Mesenchymal stem cell (in vitro differentiated cells and primary cell): ENCODE data around the gene CKB.
"Not testable (repeated sequence)": the region's sequence is repeated elsewhere in the genome, so short reads cannot be mapped to it uniquely, and the experiment has no call there.

Experiments
- DNase-seq: peaks from one replicate; pipeline ENCODE4 v3.0.0-alpha.2; 2013
- H2AFZ ChIP-seq: one replicate; pipeline ENCODE4 v1.6.1; 2013; ENCODE audit warnings: low read depth, mild to moderate bottlenecking, control low read depth, inconsistent platforms, low read length, moderate library complexity
- H2AK5ac ChIP-seq: 2 replicates; pipeline ENCODE4 v1.6.1; 2013; ENCODE audit warnings: low read length, moderate library complexity, mild to moderate bottlenecking, inconsistent platforms; ENCODE audit not compliant: severe bottlenecking
- H2BK120ac ChIP-seq: one replicate; pipeline ENCODE4 v1.6.1; 2013; ENCODE audit warnings: low read depth, mild to moderate bottlenecking, inconsistent platforms, low read length, moderate library complexity
- H2BK12ac ChIP-seq, 2 experiments: one replicate each; pipeline ENCODE4 v1.6.1; 2013; ENCODE audit warnings: inconsistent platforms in 2 of 2, low read length in 2 of 2, mild to moderate bottlenecking in 2 of 2, moderate library complexity in 2 of 2, control low read depth in 1 of 2
- H2BK15ac ChIP-seq: one replicate; pipeline ENCODE4 v1.6.1; 2013; ENCODE audit warnings: mild to moderate bottlenecking, low read depth, inconsistent platforms; ENCODE audit not compliant: poor library complexity, severe bottlenecking
- H2BK5ac ChIP-seq: 2 replicates; pipeline ENCODE4 v1.6.1; 2013; ENCODE audit warnings: low read depth, mild to moderate bottlenecking, low read length, control low read depth, inconsistent platforms; ENCODE audit not compliant: poor library complexity, severe bottlenecking
- H3K14ac ChIP-seq, 2 experiments: one replicate each; pipeline ENCODE4 v1.6.1; 2013; ENCODE audit warnings: inconsistent platforms in 2 of 2, low read length in 2 of 2, control low read depth in 1 of 2, mild to moderate bottlenecking in 1 of 2, moderate library complexity in 1 of 2
- H3K18ac ChIP-seq, 2 experiments: one replicate each; pipeline ENCODE4 v1.6.1; 2013; ENCODE audit warnings: inconsistent platforms in 2 of 2, low read length in 2 of 2, control low read depth in 1 of 2, low read depth in 1 of 2, mild to moderate bottlenecking in 1 of 2
- H3K23ac ChIP-seq, 2 experiments: one replicate each; pipeline ENCODE4 v1.6.1; 2013; ENCODE audit warnings: inconsistent platforms in 2 of 2, low read length in 2 of 2, mild to moderate bottlenecking in 2 of 2, moderate library complexity in 2 of 2, control low read depth in 1 of 2
- H3K27ac ChIP-seq: 2 replicates; pipeline ENCODE4 v1.5.1; 2013; ENCODE audit warnings: mild to moderate bottlenecking, moderate library complexity, low read length, control low read depth, inconsistent platforms; ENCODE audit not compliant: poor library complexity, severe bottlenecking
- H3K27me3 ChIP-seq, 2 experiments: 2 replicates each; pipeline versions ENCODE4 v1.6.1 to v1.7.0; 2013; ENCODE audit warnings: low read length in 2 of 2, mild to moderate bottlenecking in 2 of 2, moderate library complexity in 2 of 2, control low read depth in 1 of 2, inconsistent platforms in 1 of 2; ENCODE audit not compliant: control insufficient read depth in 1 of 2, insufficient read depth in 1 of 2
- H3K36me3 ChIP-seq, 2 experiments: 2 replicates each; pipeline versions ENCODE4 v1.6.1 to v1.7.0; 2013; ENCODE audit warnings: low read length in 2 of 2, control low read depth in 1 of 2, inconsistent platforms in 1 of 2, low read depth in 1 of 2, mild to moderate bottlenecking in 1 of 2; ENCODE audit not compliant: insufficient read depth in 2 of 2, control insufficient read depth in 1 of 2
- H3K4ac ChIP-seq, 2 experiments: one replicate each; pipeline ENCODE4 v1.6.1; 2013; ENCODE audit warnings: inconsistent platforms in 2 of 2, low read length in 2 of 2, mild to moderate bottlenecking in 2 of 2, moderate library complexity in 2 of 2, control low read depth in 1 of 2, low read depth in 1 of 2
- H3K4me1 ChIP-seq: 2 replicates; pipeline ENCODE4 v1.6.1; 2013; ENCODE audit warnings: low read depth, low read length, control low read depth; ENCODE audit not compliant: control insufficient read depth, insufficient read depth
- H3K4me2 ChIP-seq: 2 replicates; pipeline ENCODE4 v1.6.1; 2013; ENCODE audit warnings: low read length, mild to moderate bottlenecking, inconsistent platforms; ENCODE audit not compliant: poor library complexity, severe bottlenecking
- H3K4me3 ChIP-seq, 2 experiments: 2 replicates each; pipeline versions ENCODE4 v1.5.1 to v1.7.0; 2013; ENCODE audit warnings: low read length in 2 of 2, mild to moderate bottlenecking in 2 of 2, control low read depth in 1 of 2, low read depth in 1 of 2; ENCODE audit not compliant: insufficient read depth in 1 of 2
- H3K79me1 ChIP-seq: replicated peaks from 2 replicates; pipeline ENCODE4 v1.6.1; 2013; ENCODE audit warnings: mild to moderate bottlenecking, control low read depth, low read length, inconsistent platforms; ENCODE audit not compliant: poor library complexity, severe bottlenecking
- H3K9ac ChIP-seq: 2 replicates; pipeline ENCODE4 v1.7.0; 2013; ENCODE audit warnings: mild to moderate bottlenecking, low read length, moderate library complexity
- H3K9me3 ChIP-seq: 2 replicates; pipeline ENCODE4 v1.7.0; 2013; ENCODE audit warnings: mild to moderate bottlenecking, low read length; ENCODE audit not compliant: control insufficient read depth
- H4K8ac ChIP-seq: one replicate; pipeline ENCODE4 v1.6.1; 2013; ENCODE audit warnings: inconsistent platforms, mild to moderate bottlenecking, low read length, moderate library complexity
- H4K91ac ChIP-seq: one replicate; pipeline ENCODE4 v1.6.1; 2013; ENCODE audit warnings: mild to moderate bottlenecking, low read length, inconsistent platforms
- WGBS: methylation state at CpG from one replicate; pipeline ENCODE4 v1.1.7; 2013; ENCODE audit warnings: mixed read lengths; 5-methylcytosine and 5-hydroxymethylcytosine counted together

Gene CKB

DNA sequence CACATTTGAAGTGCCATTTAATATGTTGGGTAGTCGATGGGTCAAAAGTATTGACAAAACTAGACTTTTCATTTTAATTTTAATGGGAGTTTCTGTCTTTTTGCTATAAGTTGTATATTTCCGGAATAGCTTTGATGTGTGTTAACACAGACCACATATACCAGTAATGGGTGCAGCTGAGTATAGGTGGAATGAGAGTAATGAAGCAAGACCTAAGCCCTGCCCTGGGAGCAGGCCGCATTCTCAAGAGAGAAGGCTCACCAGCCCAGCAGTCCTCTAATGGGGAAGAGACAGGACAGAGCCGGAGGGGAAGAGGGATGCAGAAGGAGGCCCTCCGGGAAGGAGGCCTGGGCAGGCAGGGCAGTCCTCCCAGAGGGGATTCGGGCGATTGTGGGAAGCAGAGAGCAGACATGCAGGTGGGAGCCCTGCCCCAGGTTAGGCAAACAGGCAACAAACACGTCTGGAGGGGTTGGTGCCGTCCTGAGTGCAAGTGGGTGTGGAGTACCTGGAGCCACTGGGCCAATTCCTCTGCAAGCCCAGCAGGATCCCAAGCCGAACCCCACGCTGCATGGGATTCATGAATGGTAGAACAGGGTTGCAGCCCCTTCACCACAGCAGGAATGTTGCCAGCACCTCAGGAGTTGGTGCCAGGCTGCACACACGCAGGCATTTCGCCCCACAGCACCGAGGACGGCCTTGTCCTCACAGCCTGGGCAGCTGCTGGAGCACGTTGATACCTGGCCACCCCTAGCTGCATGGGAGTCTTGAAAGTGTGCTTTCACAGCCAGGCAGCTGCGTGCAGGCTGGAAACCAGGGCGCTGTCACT, 7.8 kb downstream of the CKB start:
- no peak overlapping the region for H2AFZ ChIP-seq
- H3K4ac ChIP-seq = no peak overlapping the region
- no peaks in the 10 kb centered on the region for H3K27me3 ChIP-seq
- no peak overlapping the region for H3K18ac ChIP-seq
- H2BK12ac ChIP-seq = peak overlapping the region in 1 of 2 experiments; percentile 24
- no peak overlapping the region for H3K27ac ChIP-seq
- H4K91ac ChIP-seq = peak overlapping the region; percentile 9
- H2AK5ac ChIP-seq = no peak overlapping the region
- H3K36me3 ChIP-seq = peaks cover 38 to 44% of the 10 kb centered on the region in 2 experiments
- H2BK5ac ChIP-seq = no peak overlapping the region
- H4K8ac ChIP-seq = no peak overlapping the region
- H3K9me3 ChIP-seq = no peaks in the 10 kb centered on the region
- no peak overlapping the region for H3K23ac ChIP-seq
- 89% methylated on average over 18 of the region's 18 CpGs for WGBS
- no peak overlapping the region for H3K14ac ChIP-seq
- peaks cover 6% of the 10 kb centered on the region for H3K79me1 ChIP-seq
- no peak overlapping the region for H3K9ac ChIP-seq
- no peak for DNase-seq
- no peak overlapping the region for H2BK15ac ChIP-seq
- H3K4me2 ChIP-seq = no peak overlapping the region
- no peak overlapping the region for H2BK120ac ChIP-seq
- H3K4me3 ChIP-seq = no peak overlapping the region
- H3K4me1 ChIP-seq = peaks cover 32% of the 10 kb centered on the region

DNA sequence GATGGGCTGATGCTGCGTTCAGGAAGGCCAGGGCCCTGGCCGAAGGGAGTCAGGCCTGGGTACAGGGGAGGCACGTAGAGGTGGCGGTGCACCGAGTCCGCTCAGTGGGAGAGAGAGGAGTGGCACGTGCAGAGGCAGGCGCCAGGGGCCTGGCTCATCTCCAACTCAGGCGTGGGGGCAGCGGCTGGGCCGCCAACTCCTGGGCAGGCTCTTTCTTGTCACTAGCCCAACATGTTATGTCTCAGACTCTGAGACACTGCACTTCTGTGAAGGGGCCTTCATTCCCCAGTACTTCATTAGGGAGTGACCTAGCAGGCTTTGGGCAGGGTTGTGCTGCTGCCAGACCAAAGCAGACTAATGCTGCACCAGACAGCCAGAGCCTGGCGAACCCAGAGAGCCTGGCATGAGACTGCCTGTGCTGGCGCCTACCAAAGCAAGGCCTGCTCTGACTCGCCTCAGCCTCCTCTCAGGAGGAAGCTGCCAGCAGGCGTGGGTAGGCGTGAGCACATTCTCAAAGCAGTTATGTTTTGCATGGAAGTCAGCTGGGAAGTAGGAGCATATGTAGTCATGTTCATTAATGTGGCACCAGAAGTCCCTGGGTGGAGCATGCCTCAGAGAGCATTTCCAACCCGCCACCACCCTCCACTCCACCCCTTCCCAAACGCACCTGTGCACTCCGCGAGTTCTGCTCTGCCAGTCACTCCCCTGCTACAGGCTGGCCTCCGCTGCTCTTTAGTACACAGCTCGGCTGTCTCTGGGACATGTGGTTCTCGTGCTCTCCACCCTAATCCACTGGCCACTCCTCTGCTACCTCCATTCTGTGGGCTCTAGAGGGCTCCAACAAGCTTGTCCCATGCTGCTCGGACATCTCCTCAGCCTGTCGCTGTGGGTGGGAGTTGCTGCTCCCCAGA, 9.7 kb downstream of the CKB start:
- H3K9me3 ChIP-seq = no peaks in the 10 kb centered on the region
- H2BK120ac ChIP-seq = no peak overlapping the region
- no peak overlapping the region for H4K8ac ChIP-seq
- no peak overlapping the region for H3K23ac ChIP-seq
- peaks cover 57 to 61% of the 10 kb centered on the region in 2 experiments for H3K36me3 ChIP-seq
- no peak overlapping the region for H3K14ac ChIP-seq
- no peak overlapping the region for H3K4ac ChIP-seq
- no peak overlapping the region for H2BK5ac ChIP-seq
- no peak overlapping the region for H2BK12ac ChIP-seq
- H3K4me2 ChIP-seq = no peak overlapping the region
- no peak overlapping the region for H3K27ac ChIP-seq
- H2BK15ac ChIP-seq = no peak overlapping the region
- H3K79me1 ChIP-seq = peaks cover 6% of the 10 kb centered on the region
- no peak overlapping the region for H4K91ac ChIP-seq
- H2AFZ ChIP-seq = no peak overlapping the region
- H3K27me3 ChIP-seq = no peaks in the 10 kb centered on the region
- no peak overlapping the region for H3K4me3 ChIP-seq
- H3K4me1 ChIP-seq = peaks cover 13% of the 10 kb centered on the region
- no peak overlapping the region for H3K18ac ChIP-seq
- peak overlapping the region; percentile 60 for H3K9ac ChIP-seq
- H2AK5ac ChIP-seq = no peak overlapping the region
- no peak for DNase-seq
- WGBS = 93% methylated on average over 23 of the region's 25 CpGs

DNA sequence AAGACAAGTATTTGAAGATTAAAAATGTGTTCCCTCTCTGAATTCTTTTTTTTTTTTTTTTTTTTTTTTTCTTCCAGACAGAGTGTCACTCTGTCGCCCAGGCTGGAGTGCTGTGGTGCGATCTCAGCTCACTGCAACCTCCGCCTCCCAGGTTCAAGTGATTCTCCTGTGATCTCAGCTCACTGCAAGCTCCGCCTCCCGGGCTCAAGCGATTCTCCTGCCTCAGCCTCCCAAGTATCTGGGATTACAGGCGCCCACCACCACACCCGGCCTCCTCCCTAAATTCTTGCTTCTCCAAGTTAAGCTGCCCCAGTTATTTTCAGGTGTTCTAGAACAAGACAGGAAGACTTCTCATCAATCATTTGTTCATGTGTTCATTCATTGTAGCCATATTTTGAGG, 10.4 kb downstream of the CKB start:
- not testable (repeated sequence) for H4K8ac ChIP-seq, H3K4me2 ChIP-seq, H3K79me1 ChIP-seq, DNase-seq, H3K4ac ChIP-seq, H3K27me3 ChIP-seq, H2BK120ac ChIP-seq, H3K4me3 ChIP-seq, H3K18ac ChIP-seq, H2BK5ac ChIP-seq, H3K9me3 ChIP-seq, H4K91ac ChIP-seq, H3K14ac ChIP-seq, H3K27ac ChIP-seq, H2AK5ac ChIP-seq, H3K4me1 ChIP-seq, H2BK12ac ChIP-seq, H2AFZ ChIP-seq, H3K23ac ChIP-seq, H2BK15ac ChIP-seq
- H3K36me3 ChIP-seq = peaks cover 61 to 64% of the 10 kb centered on the region in 2 experiments
- peak overlapping the region; percentile 60 for H3K9ac ChIP-seq
- WGBS = 100% methylated on average over 6 of the region's 8 CpGs
